Ovary (tissue), 3 donors: Measurements from ENCODE around the gene ZNF385D.

ENCODE experiments used
- CTCF ChIP-seq, 3 donors: fragments of 450-650 bp in 2 of 3; fragments of 200-600 bp in 1 of 3; IDR thresholded peaks; one replicate each; pipeline versions ENCODE4 v1.5.1 to v1.8.0; 2016 to 2022; ENCODE audit warnings: antibody characterized with exemption in 3 of 3, mild to moderate bottlenecking in 1 of 3
- EP300 ChIP-seq: sonication (generic); formaldehyde crosslinking; IDR thresholded peaks from one replicate; pipeline ENCODE4 v1.6.1; 2017; ENCODE audit warnings: antibody characterized with exemption
- POLR2A ChIP-seq: fragments of 450-650 bp; IDR thresholded peaks from one replicate; pipeline ENCODE4 v1.6.1; 2017; ENCODE audit warnings: antibody characterized with exemption, mild to moderate bottlenecking, moderate library complexity
- donor health status: DM: no; HTN: no; CAD: no.

GRCh38 chr3:21462141-21462540 is 288.9 kb downstream of the ZNF385D start:
- TF ChIP-seq CTCF (IDR thresholded peaks at IDR 0.05) (no peak), POLR2A (no peak), EP300 (no peak)
